GM12878 (cell line): ENCODE measurements around the gene SOX6. TPM values are rescaled to one million over a fixed set of nuclear protein-coding genes. Genes with fewer than 3 reads are reported as not detected.

Source experiments
- ATAC-seq: fragments of 200-7000 bp; cut with Tn5 transposase; 3 replicates; pipeline ENCODE4 v1.9.1; 2020; ENCODE audit warnings: mild to moderate bottlenecking, moderate library complexity
- BruUV-seq: library from RNA; stranded (reverse); fragments of 400-500 nt; replicated peaks from 2 replicates; lab custom pipeline; 2021; lab: Mats Ljungman, UMichigan
- CTCF ChIA-PET: fragments of 300-600 bp; sonication (Branson Sonifier 250); formaldehyde crosslinking; extraction: SDS; loops from one replicate; lab custom pipeline; 2021; ENCODE audit warnings: inconsistent platforms; lab: Yijun Ruan, JAX
- POLR2A ChIA-PET: fragments of 350-600 bp; formaldehyde crosslinking; extraction: SDS; loops from one replicate; lab custom pipeline; 2021; ENCODE audit warnings: inconsistent platforms; lab: Charles Lee
- RAD21 ChIA-PET: fragments of 300-600 bp; sonication (Branson Sonifier 250); formaldehyde crosslinking; loops from one replicate; lab custom pipeline; 2023; ENCODE audit warnings: antibody characterized with exemption; ENCODE audit not compliant: unreplicated experiment; lab: Charles Lee
- SMC1A ChIA-PET: fragments of 300-600 bp; sonication (Branson Sonifier 250); formaldehyde crosslinking; loops from one replicate; lab custom pipeline; 2023; ENCODE audit not compliant: unreplicated experiment, uncharacterized antibody; lab: Charles Lee
- DNase-seq: peaks from one replicate; pipeline ENCODE4 v3.0.0-alpha.2; 2011; ENCODE audit warnings: low read depth, low spot score
- FAIRE-seq: peaks from 3 replicates; lab custom pipeline; 2011; peaks lifted over from hg19 to GRCh38; lab: Jason Lieb, UNC
- H2AFZ ChIP-seq: 2 replicates; pipeline ENCODE4 v1.6.0; 2011; ENCODE audit warnings: low read depth, low read length, control low read depth; ENCODE audit not compliant: control insufficient read depth
- H3K27ac ChIP-seq: 2 replicates; pipeline ENCODE4 v1.5.1; 2011; ENCODE audit warnings: control low read depth; ENCODE audit not compliant: control insufficient read depth, insufficient read depth
- H3K27me3 ChIP-seq, 2 experiments: replicated peaks in 1 of 2; 2 replicates each; pipeline versions ENCODE4 v1.6.0 to v1.6.1; 2011; ENCODE audit warnings: low read length in 1 of 2; ENCODE audit not compliant: control insufficient read depth in 2 of 2, insufficient read depth in 2 of 2
- H3K36me3 ChIP-seq, 2 experiments: 2 replicates each; pipeline ENCODE4 v1.5.1; 2011; ENCODE audit warnings: low read length in 1 of 2; ENCODE audit not compliant: control insufficient read depth in 2 of 2, insufficient read depth in 2 of 2
- H3K4me1 ChIP-seq: 2 replicates; pipeline ENCODE4 v1.6.1; 2011; ENCODE audit warnings: mild to moderate bottlenecking, low read length, moderate library complexity, mixed read lengths; ENCODE audit not compliant: control insufficient read depth, insufficient read depth
- H3K4me2 ChIP-seq: 2 replicates; pipeline ENCODE4 v1.6.0; 2011; ENCODE audit warnings: control low read depth; ENCODE audit not compliant: control insufficient read depth, insufficient read depth
- H3K4me3 ChIP-seq: fragments of 200-600 bp; sonication (generic); 2 replicates; pipeline ENCODE4 v1.5.1; 2016
- H3K79me2 ChIP-seq: 2 replicates; pipeline ENCODE4 v1.6.0; 2011; ENCODE audit warnings: low read length; ENCODE audit not compliant: control insufficient read depth, insufficient read depth
- H3K9ac ChIP-seq: 2 replicates; pipeline ENCODE4 v1.8.0; 2011; ENCODE audit warnings: low read length, control low read depth, mixed read lengths; ENCODE audit not compliant: control insufficient read depth, insufficient read depth
- H3K9me3 ChIP-seq: replicated peaks from 3 replicates; pipeline ENCODE4 v1.5.1; 2011; ENCODE audit warnings: mild to moderate bottlenecking, low read length; ENCODE audit not compliant: control insufficient read depth, insufficient read depth
- H4K20me1 ChIP-seq: 2 replicates; pipeline ENCODE4 v1.6.0; 2011; ENCODE audit not compliant: control insufficient read depth, insufficient read depth
- ATF7 ChIP-seq: fragments of 450-650 bp; IDR thresholded peaks from 2 replicates; pipeline ENCODE4 v1.6.1; 2016; ENCODE audit warnings: low read depth, mild to moderate bottlenecking
- CBFB ChIP-seq: IDR thresholded peaks from 2 replicates; pipeline ENCODE4 v1.6.1; 2016; ENCODE audit warnings: antibody characterized with exemption, low read depth
- CBX5 ChIP-seq: sonication (generic); IDR thresholded peaks from 2 replicates; pipeline ENCODE4 v1.6.1; 2016; ENCODE audit warnings: low read depth, moderate library complexity, mild to moderate bottlenecking, inconsistent platforms
- CEBPB ChIP-seq, 2 experiments: fragments of 150-350 bp in 1 of 2; IDR thresholded peaks; 2 replicates each; pipeline ENCODE4 v1.6.1; 2012 to 2014; ENCODE audit warnings: low read depth in 2 of 2, low read length in 2 of 2, borderline replicate concordance in 1 of 2, inconsistent platforms in 1 of 2
- EZH2 ChIP-seq: IDR thresholded peaks from 2 replicates; pipeline ENCODE4 v1.6.1; 2012; ENCODE audit warnings: low read depth, mild to moderate bottlenecking, control low read depth, inconsistent platforms, low read length, borderline replicate concordance; ENCODE audit not compliant: control insufficient read depth
- HDAC2 ChIP-seq: fragments of 200-600 bp; sonication (generic); IDR thresholded peaks from 2 replicates; pipeline ENCODE4 v1.6.1; 2017
- HDGF ChIP-seq: fragments of 450-650 bp; IDR thresholded peaks from 2 replicates; pipeline ENCODE4 v1.6.1; 2016; ENCODE audit warnings: antibody characterized with exemption
- IKZF2 ChIP-seq, 2 experiments: fragments of 450-650 bp; IDR thresholded peaks; 2 replicates each; pipeline ENCODE4 v1.6.1; 2017; ENCODE audit warnings: mild to moderate bottlenecking in 2 of 2, moderate library complexity in 2 of 2
- JUNB ChIP-seq: IDR thresholded peaks from 2 replicates; pipeline ENCODE4 v1.6.1; 2016; ENCODE audit warnings: antibody characterized with exemption, mild to moderate bottlenecking
- KAT2A ChIP-seq: conservative IDR thresholded peaks from 2 replicates; pipeline ENCODE4 v1.6.1; 2011; ENCODE audit warnings: low read depth, low read length; ENCODE audit not compliant: control insufficient read depth
- KDM1A ChIP-seq: fragments of 200-600 bp; sonication (generic); IDR thresholded peaks from 2 replicates; pipeline ENCODE4 v1.6.1; 2016; ENCODE audit warnings: borderline replicate concordance
- MEF2A ChIP-seq: IDR thresholded peaks from 2 replicates; pipeline ENCODE4 v1.6.1; 2011; ENCODE audit warnings: low read depth, mild to moderate bottlenecking, low read length, moderate library complexity; ENCODE audit not compliant: insufficient read depth
- PAX5 ChIP-seq: IDR thresholded peaks from 2 replicates; pipeline ENCODE4 v1.6.1; 2011; ENCODE audit warnings: low read depth, low read length, borderline replicate concordance
- SIX5 ChIP-seq: IDR thresholded peaks from 2 replicates; pipeline ENCODE4 v1.6.1; 2011; ENCODE audit warnings: mild to moderate bottlenecking, low read depth, low read length, moderate library complexity; ENCODE audit not compliant: severe bottlenecking
- SUPT20H ChIP-seq: IDR thresholded peaks from 2 replicates; pipeline ENCODE4 v1.6.1; 2011; ENCODE audit warnings: low read depth, mild to moderate bottlenecking, low read length, moderate library complexity, borderline replicate concordance; ENCODE audit not compliant: control insufficient read depth
- TBL1XR1 ChIP-seq: IDR thresholded peaks from 2 replicates; pipeline ENCODE4 v1.6.1; 2012; ENCODE audit warnings: low read depth, low read length, improper control_type of control experiment
- WRNIP1 ChIP-seq: IDR thresholded peaks from 2 replicates; pipeline ENCODE4 v1.6.1; 2011; ENCODE audit warnings: low read depth, low read length, improper control_type of control experiment, borderline replicate concordance
- YY1 ChIP-seq: IDR thresholded peaks from 2 replicates; pipeline ENCODE4 v1.6.1; 2011; ENCODE audit warnings: low read depth, mild to moderate bottlenecking, low read length
- ZNF217 ChIP-seq: fragments of 450-650 bp; IDR thresholded peaks from 2 replicates; pipeline ENCODE4 v1.6.1; 2017; ENCODE audit warnings: antibody characterized with exemption, mild to moderate bottlenecking
- in situ Hi-C: fragments of 300-500 bp; cut with MboI; formaldehyde crosslinking; loops from 9 replicates; pipeline ENCODE4 v1.14.3; 2018; ENCODE audit warnings: mixed read lengths
- intact Hi-C: fragments of 100-400 bp; cut with micrococcal nuclease; formaldehyde crosslinking; loops from one replicate; pipeline ENCODE4 v1.14.2; 2022; ENCODE audit not compliant: unreplicated experiment
- polyA plus RNA-seq, 11 experiments: library from polyadenylated mRNA; depleted of rRNA in 4 of 11; unstranded in 6 of 11; stranded (reverse) in 5 of 11; fragments of >200 nt; fragmentation: Nextera tagmentation in 4 of 11; fragmentation: Illumina TruSeq in 1 of 11; extraction: Ambion mirVana in 4 of 11; extraction: Trizol in 1 of 11; gene quantifications; 1 replicate in 1 of 11; 2 replicates in 10 of 11; pipeline versions ENCODE4 v1.2.1 to v1.2.3, GENCODE V29; 2011 to 2016; ENCODE audit warnings: inconsistent platforms in 2 of 11, missing spikeins in 2 of 11, low read depth in 1 of 11
- total RNA-seq, 4 experiments: library from RNA; depleted of rRNA in 3 of 4; stranded (reverse); fragments of >200 nt in 3 of 4; fragmentation: Illumina TruSeq in 1 of 4; extraction: Trizol in 1 of 4; gene quantifications; 2 replicates each; pipeline versions ENCODE4 v1.2.1 to v1.2.3, GENCODE V29; 2013 to 2021
- TF ChIP-seq, protein P1 (sequence below): fragments of 450-650 bp; IDR thresholded peaks from 2 replicates; pipeline ENCODE4 v1.6.1; 2017; ENCODE audit warnings: borderline replicate concordance

SOX6 gene
- total and polyA plus RNA-seq, 10 of the 15 experiments (the other 5 are each of a cell fraction or from before 2014, with no cell fraction given): 0.03 to 0.71 (median 0.29) TPM; not detected in 4

DNA sequence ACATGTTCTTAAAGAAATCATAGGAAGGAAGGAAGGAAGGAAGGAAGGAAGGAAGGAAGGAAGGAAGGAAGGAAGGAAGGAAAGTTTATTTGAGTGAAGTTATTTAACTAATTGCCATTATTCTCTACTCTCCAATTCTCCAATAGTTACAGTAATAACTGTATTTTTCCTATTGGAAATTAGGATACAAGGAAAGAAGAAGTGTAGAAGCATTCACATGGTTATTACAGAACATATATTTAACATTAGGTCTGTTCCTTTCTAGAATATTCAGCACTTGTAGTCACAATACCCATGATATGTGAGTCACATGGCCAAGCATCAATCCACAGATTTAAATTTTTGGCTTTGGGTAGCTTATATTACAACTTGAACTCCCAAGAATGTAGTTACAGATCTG is 230.6 kb downstream of the SOX6 start:
- no peaks in the 10 kb centered on the region for H3K79me2 ChIP-seq
- no peak overlapping the region for H3K27ac ChIP-seq
- FAIRE-seq: no peak
- H3K4me3 ChIP-seq: no peak overlapping the region
- H3K9me3 ChIP-seq: no peaks in the 10 kb centered on the region
- H3K36me3 ChIP-seq: no peaks in the 10 kb centered on the region
- H3K4me1 ChIP-seq: no peaks in the 10 kb centered on the region
- RAD21 ChIA-PET: no interaction called here
- TF ChIP-seq HDGF (no peak), ZNF217 (no peak), CBFB (no peak), PAX5 (no peak), WRNIP1 (no peak), ATF7 (no peak), YY1 (no peak), CBX5 (no peak), JUNB (no peak), MEF2A (no peak), SUPT20H (no peak), KDM1A (no peak), CEBPB (IDR thresholded peaks at IDR 0.05; ENCODE audit: borderline replicate concordance in 1 of 2, low read depth in 2 of 2, low read length in 2 of 2) (no peak), SIX5 (no peak), IKZF2 (IDR thresholded peaks at IDR 0.05) (no peak), EZH2 (no peak), KAT2A (no peak), HDAC2 (no peak), TBL1XR1 (no peak)
- TF ChIP-seq, protein P1, sequence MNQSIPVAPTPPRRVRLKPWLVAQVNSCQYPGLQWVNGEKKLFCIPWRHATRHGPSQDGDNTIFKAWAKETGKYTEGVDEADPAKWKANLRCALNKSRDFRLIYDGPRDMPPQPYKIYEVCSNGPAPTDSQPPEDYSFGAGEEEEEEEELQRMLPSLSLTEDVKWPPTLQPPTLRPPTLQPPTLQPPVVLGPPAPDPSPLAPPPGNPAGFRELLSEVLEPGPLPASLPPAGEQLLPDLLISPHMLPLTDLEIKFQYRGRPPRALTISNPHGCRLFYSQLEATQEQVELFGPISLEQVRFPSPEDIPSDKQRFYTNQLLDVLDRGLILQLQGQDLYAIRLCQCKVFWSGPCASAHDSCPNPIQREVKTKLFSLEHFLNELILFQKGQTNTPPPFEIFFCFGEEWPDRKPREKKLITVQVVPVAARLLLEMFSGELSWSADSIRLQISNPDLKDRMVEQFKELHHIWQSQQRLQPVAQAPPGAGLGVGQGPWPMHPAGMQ: no peak
- no peak for DNase-seq
- intact Hi-C loops: no loop called here
- POLR2A ChIA-PET: no interaction called here
- SMC1A ChIA-PET: interaction anchor here (0.6 kb wide), 1 partner anchor 240 kb away, joined by 4 read pairs; no protein-coding TSS in a partner anchor
- H4K20me1 ChIP-seq: no peaks in the 10 kb centered on the region
- H2AFZ ChIP-seq: no peak overlapping the region
- BruUV-seq: no TSS peak
- H3K4me2 ChIP-seq: no peak overlapping the region
- in situ Hi-C loops: no loop called here
- ATAC-seq: no peak
- no peak overlapping the region for H3K9ac ChIP-seq
- H3K27me3 ChIP-seq: no peaks in the 10 kb centered on the region
- CTCF ChIA-PET: no interaction called here
